GM12872 (cell line): Measurements from ENCODE around the gene RABGGTA.
A peak's percentile ranks its signal among the peaks of the same experiment; 100 is the strongest.

Source experiments
- TF ChIP-seq, protein P1 (sequence below): IDR thresholded peaks from 3 replicates; pipeline ENCODE4 v1.5.1; 2011; ENCODE audit warnings: low read depth, mild to moderate bottlenecking, low read length, moderate library complexity; ENCODE audit not compliant: insufficient read depth

The RABGGTA gene

GRCh38 chr14:24271134-24271833 is at the start of gene RABGGTA:
Gene RABGGTA, minus strand, starts transcription at chr14:24271597. Its CDS starts 482 bp downstream, at chr14:24271115.
- TF ChIP-seq, protein P1, sequence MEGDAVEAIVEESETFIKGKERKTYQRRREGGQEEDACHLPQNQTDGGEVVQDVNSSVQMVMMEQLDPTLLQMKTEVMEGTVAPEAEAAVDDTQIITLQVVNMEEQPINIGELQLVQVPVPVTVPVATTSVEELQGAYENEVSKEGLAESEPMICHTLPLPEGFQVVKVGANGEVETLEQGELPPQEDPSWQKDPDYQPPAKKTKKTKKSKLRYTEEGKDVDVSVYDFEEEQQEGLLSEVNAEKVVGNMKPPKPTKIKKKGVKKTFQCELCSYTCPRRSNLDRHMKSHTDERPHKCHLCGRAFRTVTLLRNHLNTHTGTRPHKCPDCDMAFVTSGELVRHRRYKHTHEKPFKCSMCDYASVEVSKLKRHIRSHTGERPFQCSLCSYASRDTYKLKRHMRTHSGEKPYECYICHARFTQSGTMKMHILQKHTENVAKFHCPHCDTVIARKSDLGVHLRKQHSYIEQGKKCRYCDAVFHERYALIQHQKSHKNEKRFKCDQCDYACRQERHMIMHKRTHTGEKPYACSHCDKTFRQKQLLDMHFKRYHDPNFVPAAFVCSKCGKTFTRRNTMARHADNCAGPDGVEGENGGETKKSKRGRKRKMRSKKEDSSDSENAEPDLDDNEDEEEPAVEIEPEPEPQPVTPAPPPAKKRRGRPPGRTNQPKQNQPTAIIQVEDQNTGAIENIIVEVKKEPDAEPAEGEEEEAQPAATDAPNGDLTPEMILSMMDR = peak; percentile 86

DNA sequence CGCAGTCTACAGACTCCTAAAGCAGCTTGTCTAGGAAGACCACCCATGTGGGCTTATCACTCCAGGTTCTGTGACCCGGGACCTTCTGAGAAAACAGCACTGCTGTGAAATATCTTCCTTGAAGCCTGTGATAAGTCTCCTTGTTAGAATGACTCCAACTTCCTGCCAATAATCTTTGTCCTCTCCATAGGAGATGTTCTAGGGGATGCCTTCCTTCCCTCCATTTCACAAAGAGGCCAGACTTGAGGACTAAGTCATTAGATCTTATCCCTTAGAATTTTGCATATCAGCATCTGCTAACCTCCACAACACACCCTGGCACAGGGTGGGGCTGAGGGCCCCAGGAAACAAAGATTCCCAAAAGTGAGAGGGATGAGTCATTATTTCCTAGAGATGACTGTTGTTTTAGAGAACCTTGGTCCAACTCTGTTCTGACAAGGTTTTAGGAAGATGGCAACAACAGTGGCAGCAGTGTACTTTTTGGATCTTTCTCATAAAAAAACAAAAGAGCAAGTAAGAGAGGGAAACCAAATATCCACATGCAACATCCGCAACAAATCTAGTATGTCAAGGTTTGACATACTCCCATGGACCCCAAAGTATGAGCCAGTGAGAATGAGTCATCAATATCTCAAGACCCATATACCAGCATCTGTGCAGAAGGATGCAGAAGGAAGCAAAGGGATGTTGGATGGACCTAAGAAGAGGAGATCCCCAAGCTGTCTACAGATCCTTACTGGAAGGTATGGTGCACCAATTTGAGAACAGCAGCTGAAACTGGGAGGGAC is 45.9 kb upstream of the RABGGTA start:
- TF ChIP-seq, protein P1 = no peak

DNA sequence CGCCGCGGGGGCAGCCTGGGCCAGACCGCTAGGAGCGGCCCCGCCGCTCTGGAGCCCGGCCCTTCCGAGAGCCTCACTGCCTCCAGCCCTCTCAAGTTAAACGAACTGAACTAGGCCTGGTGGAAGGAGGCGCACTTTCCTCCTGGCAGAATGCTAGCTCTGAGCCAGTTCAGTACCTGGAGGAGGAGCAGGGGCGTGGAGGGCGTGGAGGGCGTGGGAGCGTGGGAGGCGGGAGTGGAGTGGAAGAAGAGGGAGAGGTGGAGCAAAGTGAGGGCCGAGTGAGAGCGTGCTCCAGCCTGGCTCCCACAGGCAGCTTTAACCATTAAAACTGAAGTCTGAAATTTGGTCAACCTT is 45.2 kb upstream of the RABGGTA start:
- TF ChIP-seq, protein P1 = no peak

DNA sequence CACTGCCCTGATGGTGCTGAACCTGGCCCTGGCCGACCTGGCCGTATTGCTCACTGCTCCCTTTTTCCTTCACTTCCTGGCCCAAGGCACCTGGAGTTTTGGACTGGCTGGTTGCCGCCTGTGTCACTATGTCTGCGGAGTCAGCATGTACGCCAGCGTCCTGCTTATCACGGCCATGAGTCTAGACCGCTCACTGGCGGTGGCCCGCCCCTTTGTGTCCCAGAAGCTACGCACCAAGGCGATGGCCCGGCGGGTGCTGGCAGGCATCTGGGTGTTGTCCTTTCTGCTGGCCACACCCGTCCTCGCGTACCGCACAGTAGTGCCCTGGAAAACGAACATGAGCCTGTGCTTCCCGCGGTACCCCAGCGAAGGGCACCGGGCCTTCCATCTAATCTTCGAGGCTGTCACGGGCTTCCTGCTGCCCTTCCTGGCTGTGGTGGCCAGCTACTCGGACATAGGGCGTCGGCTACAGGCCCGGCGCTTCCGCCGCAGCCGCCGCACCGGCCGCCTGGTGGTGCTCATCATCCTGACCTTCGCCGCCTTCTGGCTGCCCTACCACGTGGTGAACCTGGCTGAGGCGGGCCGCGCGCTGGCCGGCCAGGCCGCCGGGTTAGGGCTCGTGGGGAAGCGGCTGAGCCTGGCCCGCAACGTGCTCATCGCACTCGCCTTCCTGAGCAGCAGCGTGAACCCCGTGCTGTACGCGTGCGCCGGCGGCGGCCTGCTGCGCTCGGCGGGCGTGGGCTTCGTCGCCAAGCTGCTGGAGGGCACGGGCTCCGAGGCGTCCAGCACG is 44.6 kb upstream of the RABGGTA start:
- TF ChIP-seq, protein P1 = no peak

DNA sequence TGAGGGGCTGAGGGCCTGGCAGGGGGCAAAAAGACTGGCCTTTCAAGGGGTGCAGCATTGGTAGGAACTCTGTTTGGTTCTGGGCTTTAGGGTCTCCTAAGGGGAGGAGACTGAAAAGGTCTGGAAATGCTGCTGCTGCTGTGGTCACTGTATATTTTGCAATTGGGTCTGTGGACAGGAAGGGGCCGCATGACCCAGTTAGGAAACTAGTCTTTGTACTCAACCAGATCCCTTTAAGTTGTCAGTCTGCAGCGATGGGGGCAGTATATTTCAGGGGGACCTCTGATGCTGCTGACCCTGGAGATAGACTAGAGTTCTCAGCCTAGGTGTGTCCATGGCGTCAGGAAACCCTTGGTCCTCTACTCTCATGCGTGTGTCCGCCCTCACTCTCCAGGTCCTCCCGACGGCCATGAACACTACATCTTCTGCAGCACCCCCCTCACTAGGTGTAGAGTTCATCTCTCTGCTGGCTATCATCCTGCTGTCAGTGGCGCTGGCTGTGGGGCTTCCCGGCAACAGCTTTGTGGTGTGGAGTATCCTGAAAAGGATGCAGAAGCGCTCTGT is 43.9 kb upstream of the RABGGTA start:
- TF ChIP-seq, protein P1 = no peak

- TF ChIP-seq, protein P1 = no peak
Measured at GRCh38 chr14:24314377-24315193, 43.2 kb upstream of the RABGGTA start.
